Measurements from ENCODE around the gene LMAN1.

The LMAN1 gene

GRCh38 chr18:59325965-59326364 is 33.1 kb downstream of the LMAN1 start:
- Histone ChIP-seq H3K27me3 (ENCODE audit: control insufficient read depth in 1 of 2, insufficient read depth in 2 of 2, low read length in 2 of 2) (no peaks in the 10 kb centered on the region), H3K9ac (ENCODE audit: low read length) (no peak overlapping the region), H3K4me1 (ENCODE audit: insufficient read depth, low read length) (no peaks in the 10 kb centered on the region), H3K9me3 (ENCODE audit: low read length) (no peaks in the 10 kb centered on the region), H3K4me3 (ENCODE audit: low read depth in 1 of 2, low read length in 2 of 2) (no peak overlapping the region), H3K36me3 (ENCODE audit: insufficient read depth, low read length) (peaks cover 11% of the 10 kb centered on the region), H3K27ac (ENCODE audit: low read depth, low read length) (no peak overlapping the region)

GRCh38 chr18:59324623-59324971 is 34.5 kb downstream of the LMAN1 start:
- no peaks in the 10 kb centered on the region for H3K9me3 ChIP-seq (ENCODE audit: low read length)
- no peak overlapping the region for H3K4me3 ChIP-seq (ENCODE audit: low read depth in 1 of 2, low read length in 2 of 2)
- H3K27ac ChIP-seq (ENCODE audit: low read depth, low read length), result no peak overlapping the region
- H3K36me3 ChIP-seq (ENCODE audit: insufficient read depth, low read length), result peaks cover 11% of the 10 kb centered on the region
- H3K27me3 ChIP-seq (ENCODE audit: control insufficient read depth in 1 of 2, insufficient read depth in 2 of 2, low read length in 2 of 2), result no peaks in the 10 kb centered on the region
- no peaks in the 10 kb centered on the region for H3K4me1 ChIP-seq (ENCODE audit: insufficient read depth, low read length)
- no peak overlapping the region for H3K9ac ChIP-seq (ENCODE audit: low read length)

DNA sequence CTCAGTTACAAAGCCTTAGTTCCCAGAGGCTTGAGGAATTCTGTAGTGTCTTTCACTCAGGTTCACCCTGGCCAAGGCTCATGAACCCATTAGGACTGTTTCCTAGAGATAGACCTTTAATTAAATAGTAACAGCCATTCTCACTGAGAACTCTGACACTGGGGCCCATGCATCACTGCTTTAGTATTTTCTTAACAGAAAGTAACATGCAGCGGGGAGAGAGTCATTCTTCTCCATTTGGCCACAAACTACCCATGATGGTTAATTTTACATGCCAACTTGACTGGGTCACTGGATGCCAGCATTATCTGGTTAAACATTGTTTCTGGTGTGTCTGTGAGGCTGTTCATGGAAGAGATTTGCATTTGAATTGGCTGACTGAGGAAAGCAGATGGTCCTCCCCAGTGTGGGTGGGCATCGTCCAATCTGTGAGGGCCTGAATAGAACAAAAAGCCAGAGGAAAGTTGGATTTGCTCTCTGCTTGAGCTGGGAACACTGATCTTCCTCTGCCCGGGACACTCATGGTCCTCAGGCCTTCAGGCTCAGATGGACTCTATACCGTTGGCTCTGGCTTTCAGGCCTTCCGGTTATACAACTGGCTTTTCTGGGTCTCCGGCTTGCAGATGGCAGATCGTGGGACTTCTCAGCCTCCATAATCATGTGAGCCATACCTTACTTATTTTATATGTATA is 35.0 kb downstream of the LMAN1 start:
- Histone ChIP-seq H3K36me3 (ENCODE audit: insufficient read depth, low read length) (peaks cover 11% of the 10 kb centered on the region), H3K4me3 (ENCODE audit: low read depth in 1 of 2, low read length in 2 of 2) (no peak overlapping the region), H3K4me1 (ENCODE audit: insufficient read depth, low read length) (no peaks in the 10 kb centered on the region), H3K27me3 (ENCODE audit: control insufficient read depth in 1 of 2, insufficient read depth in 2 of 2, low read length in 2 of 2) (no peaks in the 10 kb centered on the region), H3K9me3 (ENCODE audit: low read length) (no peaks in the 10 kb centered on the region), H3K27ac (ENCODE audit: low read depth, low read length) (no peak overlapping the region), H3K9ac (ENCODE audit: low read length) (no peak overlapping the region)

GRCh38 chr18:59318460-59319050 is 40.5 kb downstream of the LMAN1 start, which contains the start of gene CPLX4:
Gene CPLX4 (minus strand): TSS chr18:59318649. CDS start chr18:59318462, 187 bp downstream.
- Histone ChIP-seq H3K4me1 (ENCODE audit: insufficient read depth, low read length) (no peaks in the 10 kb centered on the region), H3K27me3 (ENCODE audit: control insufficient read depth in 1 of 2, insufficient read depth in 2 of 2, low read length in 2 of 2) (no peaks in the 10 kb centered on the region), H3K4me3 (ENCODE audit: low read depth in 1 of 2, low read length in 2 of 2) (no peak within 1 kb of the TSS), H3K36me3 (ENCODE audit: insufficient read depth, low read length) (no peaks in the 10 kb centered on the region), H3K27ac (ENCODE audit: low read depth, low read length) (no peak within 1 kb of the TSS), H3K9ac (ENCODE audit: low read length) (no peak within 1 kb of the TSS), H3K9me3 (ENCODE audit: low read length) (no peaks in the 10 kb centered on the region)

GRCh38 chr18:59311631-59312030 is 47.4 kb downstream of the LMAN1 start:
- no peak overlapping the region for H3K27ac ChIP-seq (ENCODE audit: low read depth, low read length)
- no peaks in the 10 kb centered on the region for H3K36me3 ChIP-seq (ENCODE audit: insufficient read depth, low read length)
- peaks cover 3% of the 10 kb centered on the region for H3K4me1 ChIP-seq (ENCODE audit: insufficient read depth, low read length)
- H3K4me3 ChIP-seq (ENCODE audit: low read depth in 1 of 2, low read length in 2 of 2), result no peak overlapping the region
- H3K9me3 ChIP-seq (ENCODE audit: low read length), result no peaks in the 10 kb centered on the region
- peaks cover 0 to 9% of the 10 kb centered on the region in 2 donors for H3K27me3 ChIP-seq (ENCODE audit: control insufficient read depth in 1 of 2, insufficient read depth in 2 of 2, low read length in 2 of 2)
- no peak overlapping the region for H3K9ac ChIP-seq (ENCODE audit: low read length)

DNA sequence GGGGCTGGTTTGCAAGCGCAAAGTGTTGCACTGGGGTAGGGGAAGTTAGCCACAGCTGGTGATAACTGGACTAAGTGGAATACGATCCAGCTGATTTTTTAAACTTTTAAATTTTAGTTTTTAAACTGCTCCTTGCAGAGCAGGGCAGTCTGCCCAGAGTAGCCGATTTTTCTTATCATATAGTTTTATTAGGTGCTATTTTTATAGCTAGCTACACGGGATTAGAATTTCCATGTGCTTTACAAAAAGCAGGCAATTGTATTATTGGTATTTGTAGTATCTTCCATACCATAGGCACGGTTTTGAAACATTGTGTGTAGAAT is 50.2 kb downstream of the LMAN1 start:
- H3K4me3 ChIP-seq (ENCODE audit: low read depth in 1 of 2, low read length in 2 of 2), result peak overlapping the region; percentile 21 to 35
- H3K4me1 ChIP-seq (ENCODE audit: insufficient read depth, low read length), result peaks cover 3% of the 10 kb centered on the region
- H3K9ac ChIP-seq (ENCODE audit: low read length), result no peak overlapping the region
- no peaks in the 10 kb centered on the region for H3K36me3 ChIP-seq (ENCODE audit: insufficient read depth, low read length)
- H3K9me3 ChIP-seq (ENCODE audit: low read length), result no peaks in the 10 kb centered on the region
- no peak overlapping the region for H3K27ac ChIP-seq (ENCODE audit: low read depth, low read length)
- peaks cover 6 to 9% of the 10 kb centered on the region in 2 donors for H3K27me3 ChIP-seq (ENCODE audit: control insufficient read depth in 1 of 2, insufficient read depth in 2 of 2, low read length in 2 of 2)

- Histone ChIP-seq H3K36me3 (ENCODE audit: insufficient read depth, low read length) (no peaks in the 10 kb centered on the region), H3K9me3 (ENCODE audit: low read length) (no peaks in the 10 kb centered on the region), H3K27me3 (ENCODE audit: control insufficient read depth in 1 of 2, insufficient read depth in 2 of 2, low read length in 2 of 2) (peaks cover 6 to 9% of the 10 kb centered on the region in 2 donors), H3K9ac (ENCODE audit: low read length) (no peak overlapping the region), H3K27ac (ENCODE audit: low read depth, low read length) (no peak overlapping the region), H3K4me1 (ENCODE audit: insufficient read depth, low read length) (peaks cover 3% of the 10 kb centered on the region), H3K4me3 (ENCODE audit: low read depth in 1 of 2, low read length in 2 of 2) (peak overlapping the region; percentile 21 to 35)
These were observed 50.7 kb downstream of the LMAN1 start for GRCh38 chr18:59308248-59308937.

- Histone ChIP-seq H3K27ac (ENCODE audit: low read depth, low read length) (no peak overlapping the region), H3K36me3 (ENCODE audit: insufficient read depth, low read length) (no peaks in the 10 kb centered on the region), H3K4me1 (ENCODE audit: insufficient read depth, low read length) (peaks cover 3% of the 10 kb centered on the region), H3K27me3 (ENCODE audit: control insufficient read depth in 1 of 2, insufficient read depth in 2 of 2, low read length in 2 of 2) (peaks cover 6 to 9% of the 10 kb centered on the region in 2 donors), H3K9me3 (ENCODE audit: low read length) (no peaks in the 10 kb centered on the region), H3K9ac (ENCODE audit: low read length) (no peak overlapping the region), H3K4me3 (ENCODE audit: low read depth in 1 of 2, low read length in 2 of 2) (no peak overlapping the region)
These were observed 52.4 kb downstream of the LMAN1 start for GRCh38 chr18:59306640-59307039.

GRCh38 chr18:59305295-59305694 is 53.8 kb downstream of the LMAN1 start:
- peaks cover 3% of the 10 kb centered on the region for H3K4me1 ChIP-seq (ENCODE audit: insufficient read depth, low read length)
- no peaks in the 10 kb centered on the region for H3K36me3 ChIP-seq (ENCODE audit: insufficient read depth, low read length)
- no peak overlapping the region for H3K9ac ChIP-seq (ENCODE audit: low read length)
- H3K9me3 ChIP-seq (ENCODE audit: low read length), result no peaks in the 10 kb centered on the region
- peaks cover 6 to 14% of the 10 kb centered on the region in 2 donors for H3K27me3 ChIP-seq (ENCODE audit: control insufficient read depth in 1 of 2, insufficient read depth in 2 of 2, low read length in 2 of 2)
- no peak overlapping the region for H3K27ac ChIP-seq (ENCODE audit: low read depth, low read length)
- no peak overlapping the region for H3K4me3 ChIP-seq (ENCODE audit: low read depth in 1 of 2, low read length in 2 of 2)

DNA sequence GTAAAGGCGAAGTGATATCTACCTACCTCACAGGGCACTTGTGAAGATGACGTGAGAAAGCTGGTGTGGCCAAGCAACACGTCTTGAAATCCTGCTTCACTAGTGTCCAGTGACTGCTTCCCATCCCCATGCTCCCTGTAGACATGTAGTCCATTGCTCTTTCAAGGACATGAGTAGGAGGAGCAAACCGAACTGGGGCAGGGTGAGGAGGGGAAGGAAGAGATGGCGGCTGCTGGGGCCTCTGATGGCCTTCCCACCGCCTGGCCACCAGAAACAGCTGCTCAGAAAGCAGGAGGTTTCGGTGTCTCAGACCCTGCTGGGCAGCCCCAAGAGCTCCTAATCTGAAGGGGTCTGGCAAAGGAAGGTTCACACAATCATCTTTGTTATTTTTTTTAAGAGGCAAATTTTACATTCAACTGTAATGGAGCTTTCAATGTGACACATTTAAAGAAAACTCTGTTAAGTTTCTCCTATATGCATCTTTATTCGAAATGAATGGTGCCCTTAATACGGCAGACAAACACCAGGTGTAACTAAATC is 55.3 kb downstream of the LMAN1 start:
- peaks cover 3% of the 10 kb centered on the region for H3K4me1 ChIP-seq (ENCODE audit: insufficient read depth, low read length)
- no peak overlapping the region for H3K27ac ChIP-seq (ENCODE audit: low read depth, low read length)
- H3K9me3 ChIP-seq (ENCODE audit: low read length), result no peaks in the 10 kb centered on the region
- H3K4me3 ChIP-seq (ENCODE audit: low read depth in 1 of 2, low read length in 2 of 2), result no peak overlapping the region
- peaks cover 6 to 14% of the 10 kb centered on the region in 2 donors for H3K27me3 ChIP-seq (ENCODE audit: control insufficient read depth in 1 of 2, insufficient read depth in 2 of 2, low read length in 2 of 2)
- no peaks in the 10 kb centered on the region for H3K36me3 ChIP-seq (ENCODE audit: insufficient read depth, low read length)
- H3K9ac ChIP-seq (ENCODE audit: low read length), result no peak overlapping the region

DNA sequence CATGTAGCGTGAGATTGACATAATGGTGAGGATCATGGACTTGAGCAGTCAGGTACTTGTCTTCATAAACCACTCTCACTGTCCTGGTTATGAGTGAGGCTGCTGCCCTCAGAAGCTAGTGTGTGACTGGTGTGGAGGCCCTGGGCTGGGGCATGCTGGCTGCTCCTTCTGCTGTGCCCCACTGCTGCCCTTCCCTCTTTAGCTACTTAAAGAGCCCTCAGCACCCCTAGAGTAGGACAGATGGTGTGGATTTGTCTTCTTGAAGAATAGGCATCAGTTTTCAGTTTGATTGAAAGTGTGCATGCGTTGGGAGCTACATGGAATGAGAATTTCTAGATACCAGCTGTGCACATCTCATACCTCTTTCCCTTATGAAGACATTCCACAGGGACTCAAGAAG is 56.1 kb downstream of the LMAN1 start:
- Histone ChIP-seq H3K9ac (ENCODE audit: low read length) (no peak overlapping the region), H3K4me3 (ENCODE audit: low read depth in 1 of 2, low read length in 2 of 2) (no peak overlapping the region), H3K4me1 (ENCODE audit: insufficient read depth, low read length) (no peaks in the 10 kb centered on the region), H3K9me3 (ENCODE audit: low read length) (no peaks in the 10 kb centered on the region), H3K36me3 (ENCODE audit: insufficient read depth, low read length) (no peaks in the 10 kb centered on the region), H3K27me3 (ENCODE audit: control insufficient read depth in 1 of 2, insufficient read depth in 2 of 2, low read length in 2 of 2) (peaks cover 6 to 13% of the 10 kb centered on the region in 2 donors), H3K27ac (ENCODE audit: low read depth, low read length) (no peak overlapping the region)
